HTERT RPE-1 (cell line): ENCODE results near the gene BIK.
"Not testable (repeated sequence)": the region's sequence is repeated elsewhere in the genome, so short reads cannot be mapped to it uniquely, and the experiment has no call there.

Source experiments
- in situ Hi-C: fragments of 300-500 bp; cut with MboI; formaldehyde crosslinking; loops from 4 replicates; pipeline ENCODE4 v1.14.3; 2020; ENCODE audit warnings: low sequenced_read_pairs

Gene BIK

GRCh38 chr22:43104056-43104625, 6.4 kb upstream of the BIK start:
- in situ Hi-C loops: not testable (repeated sequence)

GRCh38 chr22:43104950-43105349, 5.6 kb upstream of the BIK start:
- in situ Hi-C loops: not testable (repeated sequence)

GRCh38 chr22:43106302-43106701, 4.2 kb upstream of the BIK start:
- in situ Hi-C loops: no loop called here

- in situ Hi-C loops: no loop called here
Observed at GRCh38 chr22:43109511-43109910, 1.0 kb upstream of the BIK start.

- in situ Hi-C loops: no loop called here
Observed at GRCh38 chr22:43109921-43110443, 568 bp upstream of the BIK start.

GRCh38 chr22:43110927-43111623, 525 bp downstream of the BIK start:
- in situ Hi-C loops: no loop called here

GRCh38 chr22:43113526-43114251, 3.1 kb downstream of the BIK start:
- in situ Hi-C loops: no loop called here

GRCh38 chr22:43114958-43115357, 4.4 kb downstream of the BIK start:
- in situ Hi-C loops: no loop called here

GRCh38 chr22:43116932-43117331, 6.4 kb downstream of the BIK start:
- in situ Hi-C loops: no loop called here

- in situ Hi-C loops: no loop called here
Observed at GRCh38 chr22:43118024-43118849, 7.7 kb downstream of the BIK start.

GRCh38 chr22:43118953-43119458, 8.5 kb downstream of the BIK start:
- in situ Hi-C loops: no loop called here

GRCh38 chr22:43126501-43127165, 16.1 kb downstream of the BIK start:
- in situ Hi-C loops: no loop called here

- in situ Hi-C loops: no loop called here
Observed at GRCh38 chr22:43127166-43127908, 16.8 kb downstream of the BIK start.

- in situ Hi-C loops: no loop called here
Observed at GRCh38 chr22:43128116-43128515, 17.6 kb downstream of the BIK start.

- in situ Hi-C loops: no loop called here
Observed at GRCh38 chr22:43128928-43129424, 18.4 kb downstream of the BIK start.

GRCh38 chr22:43129426-43130425, 19.2 kb downstream of the BIK start:
- in situ Hi-C loops: no loop called here

- in situ Hi-C loops: no loop called here
Observed at GRCh38 chr22:43131773-43132501, 21.4 kb downstream of the BIK start.

- in situ Hi-C loops: no loop called here
Observed at GRCh38 chr22:43133401-43133800, 22.9 kb downstream of the BIK start.
